Mucosa of descending colon (tissue), 3 donors: ENCODE measurements around the gene SH3RF3. TPM values are rescaled to one million over a fixed set of nuclear protein-coding genes. Genes with fewer than 3 reads are reported as not detected.
A peak's percentile ranks its signal among the peaks of the same experiment; 100 is the strongest.

Source experiments
- ATAC-seq: fragments of 200-7000 bp; cut with Tn5 transposase; one replicate; pipeline ENCODE4 v1.9.1; 2020; ENCODE audit warnings: mild to moderate bottlenecking, moderate library complexity
- DNase-seq, 3 donors: peaks; one replicate each; pipeline ENCODE4 v3.0.0-alpha.2; 2020
- H3K36me3 ChIP-seq: fragments of 200-600 bp; one replicate; pipeline ENCODE4 v1.8.0; 2021; ENCODE audit warnings: low read depth, mild to moderate bottlenecking
- H3K4me1 ChIP-seq: fragments of 200-600 bp; one replicate; pipeline ENCODE4 v1.8.0; 2021; ENCODE audit warnings: low read depth, mild to moderate bottlenecking
- H3K4me3 ChIP-seq: fragments of 200-600 bp; one replicate; pipeline ENCODE4 v1.8.0; 2021; ENCODE audit warnings: mild to moderate bottlenecking
- H3K9me3 ChIP-seq: fragments of 200-600 bp; one replicate; pipeline ENCODE4 v1.8.0; 2021; ENCODE audit warnings: mild to moderate bottlenecking
- intact Hi-C, 2 donors: fragments of 100-400 bp; cut with DNase I in 1 of 2; cut with micrococcal nuclease in 1 of 2; formaldehyde crosslinking; loops; one replicate each; pipeline versions ENCODE4 v1.11.0 to v1.11.1; 2022; cut with DNase I, micrococcal nuclease
- total RNA-seq, 3 donors: library from RNA; stranded (reverse); fragmentation: NEBNext Ultra II Directional in 2 of 3; extraction: Animal tissue kit (Norgen Biotek cat#: 25700) in 2 of 3; gene quantifications; one replicate each; pipeline versions ENCODE4 v1.2.1 to v1.2.4, GENCODE V29; 2021 to 2023
- TF ChIP-seq, protein P1 (sequence below): fragments of 200-600 bp; IDR thresholded peaks from one replicate; pipeline ENCODE4 v1.8.0; 2022; ENCODE audit warnings: antibody characterized with exemption, mild to moderate bottlenecking
- donor health status: DM: no; HTN: no; CAD: no; lungs with moderate emphysema.
- donor health status: DM: no; HTN: no; CAD: no.
- donor health status: DM: no; HTN: yes; CAD: no.

Gene SH3RF3
- total RNA-seq, 3 donors from 2014 or later = 1.9 to 3.7 (median 3.0) TPM

DNA sequence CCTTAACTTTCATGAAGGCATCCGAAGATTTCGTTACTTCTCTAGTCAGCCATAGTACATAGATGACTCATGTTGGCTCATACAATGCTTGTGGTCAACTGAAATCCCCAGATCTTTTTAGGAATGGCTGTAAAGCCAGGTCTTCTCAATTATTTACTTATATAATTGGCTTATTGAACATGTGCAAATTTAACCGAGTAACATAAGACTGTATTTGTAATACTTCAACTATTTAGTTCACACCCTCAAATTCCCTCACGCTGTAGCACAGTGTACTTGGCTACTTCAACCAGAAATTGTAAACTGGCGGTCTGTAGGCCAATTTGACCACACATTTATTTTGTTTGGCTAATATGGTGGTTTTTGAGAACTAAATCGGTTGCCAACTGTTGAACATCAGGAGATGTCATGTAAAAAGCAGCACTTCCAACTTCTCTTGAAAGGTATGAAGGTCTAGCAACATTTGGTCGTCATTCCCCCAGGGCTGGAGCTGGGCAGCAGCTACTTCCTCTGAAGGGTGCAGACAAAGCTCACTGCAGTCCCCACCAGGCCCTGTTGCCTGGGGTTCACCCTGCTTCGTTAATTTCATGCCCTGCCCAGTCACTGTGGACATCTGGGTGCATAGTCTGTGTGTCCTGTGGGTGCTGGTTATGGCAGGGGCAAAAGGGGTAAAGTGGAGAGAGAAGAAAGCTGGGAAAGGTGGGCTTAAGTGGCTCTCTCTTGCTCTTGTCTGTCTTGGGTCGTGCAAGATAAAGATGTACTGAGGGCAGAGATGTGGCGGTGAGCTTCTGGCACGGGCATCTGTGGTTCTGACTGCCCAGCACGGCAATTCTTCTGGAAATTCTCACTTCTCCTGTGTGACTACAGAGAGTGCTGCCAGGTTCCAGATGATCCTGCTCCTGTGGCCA, 3.2 kb upstream of the SH3RF3 start:
- intact Hi-C loops = loop anchor here (2.0 to 10.0 kb wide), 2 partner anchors 385 to 389 kb away; no protein-coding TSS in a partner anchor
- Histone ChIP-seq H3K4me3 (no peak overlapping the region), H3K36me3 (no peaks in the 10 kb centered on the region), H3K9me3 (no peaks in the 10 kb centered on the region), H3K4me1 (peaks cover 15% of the 10 kb centered on the region)
- ATAC-seq (no peak), DNase-seq (no peak)
- TF ChIP-seq, protein P1, sequence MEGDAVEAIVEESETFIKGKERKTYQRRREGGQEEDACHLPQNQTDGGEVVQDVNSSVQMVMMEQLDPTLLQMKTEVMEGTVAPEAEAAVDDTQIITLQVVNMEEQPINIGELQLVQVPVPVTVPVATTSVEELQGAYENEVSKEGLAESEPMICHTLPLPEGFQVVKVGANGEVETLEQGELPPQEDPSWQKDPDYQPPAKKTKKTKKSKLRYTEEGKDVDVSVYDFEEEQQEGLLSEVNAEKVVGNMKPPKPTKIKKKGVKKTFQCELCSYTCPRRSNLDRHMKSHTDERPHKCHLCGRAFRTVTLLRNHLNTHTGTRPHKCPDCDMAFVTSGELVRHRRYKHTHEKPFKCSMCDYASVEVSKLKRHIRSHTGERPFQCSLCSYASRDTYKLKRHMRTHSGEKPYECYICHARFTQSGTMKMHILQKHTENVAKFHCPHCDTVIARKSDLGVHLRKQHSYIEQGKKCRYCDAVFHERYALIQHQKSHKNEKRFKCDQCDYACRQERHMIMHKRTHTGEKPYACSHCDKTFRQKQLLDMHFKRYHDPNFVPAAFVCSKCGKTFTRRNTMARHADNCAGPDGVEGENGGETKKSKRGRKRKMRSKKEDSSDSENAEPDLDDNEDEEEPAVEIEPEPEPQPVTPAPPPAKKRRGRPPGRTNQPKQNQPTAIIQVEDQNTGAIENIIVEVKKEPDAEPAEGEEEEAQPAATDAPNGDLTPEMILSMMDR = no peak

DNA sequence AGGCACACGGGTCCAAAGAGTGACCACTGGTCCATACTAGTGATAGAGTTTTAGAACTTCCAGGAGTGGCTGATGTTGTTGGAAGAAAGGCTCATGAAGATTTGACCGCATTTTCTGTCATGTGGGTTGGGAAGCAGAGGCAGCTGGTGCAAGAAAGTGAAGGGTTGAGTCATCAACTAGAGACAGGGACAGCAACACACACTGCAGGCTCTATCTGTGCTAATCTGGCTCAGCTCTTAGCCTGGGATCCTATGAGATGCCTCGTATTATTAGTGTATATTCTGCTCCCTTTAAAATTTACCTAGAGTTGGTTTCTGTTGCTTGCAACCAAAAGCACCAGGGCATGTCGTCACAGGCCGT, 2.5 kb upstream of the SH3RF3 start:
- Histone ChIP-seq H3K4me1 (peaks cover 15% of the 10 kb centered on the region), H3K4me3 (no peak overlapping the region), H3K9me3 (no peaks in the 10 kb centered on the region), H3K36me3 (no peaks in the 10 kb centered on the region)
- ATAC-seq (no peak), DNase-seq (no peak)
- intact Hi-C loops = loop anchor here in 1 of 2 donors (10.0 kb wide), 1 partner anchor 388 kb away; no protein-coding TSS in a partner anchor
- TF ChIP-seq, protein P1 = no peak

DNA sequence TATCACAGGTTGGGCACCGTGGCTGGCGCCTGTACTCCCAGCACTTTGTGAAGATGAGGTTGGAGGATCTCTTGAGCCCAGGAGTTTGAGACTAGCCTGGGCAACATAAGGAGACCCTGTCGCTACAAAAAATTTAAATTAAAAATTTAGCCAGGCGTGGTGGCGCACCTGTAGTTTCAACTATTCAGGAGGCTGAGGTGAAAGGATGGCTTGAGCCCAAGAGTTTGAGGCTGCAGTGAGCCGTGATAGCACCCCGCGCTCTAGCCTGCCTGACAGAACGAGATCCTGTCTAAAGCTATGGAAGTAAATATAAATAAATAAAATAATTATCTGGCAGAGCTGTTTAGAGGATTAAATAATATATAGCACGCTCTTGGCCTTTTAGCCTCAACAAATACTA, 1.4 kb upstream of the SH3RF3 start:
- Histone ChIP-seq H3K4me1 (peaks cover 15% of the 10 kb centered on the region), H3K9me3 (no peaks in the 10 kb centered on the region), H3K4me3 (no peak overlapping the region), H3K36me3 (no peaks in the 10 kb centered on the region)
- TF ChIP-seq, protein P1 = no peak
- intact Hi-C loops = loop anchor here in 1 of 2 donors (10.0 kb wide), 1 partner anchor 387 kb away; no protein-coding TSS in a partner anchor
- no peak for DNase-seq
- no peak for ATAC-seq

DNA sequence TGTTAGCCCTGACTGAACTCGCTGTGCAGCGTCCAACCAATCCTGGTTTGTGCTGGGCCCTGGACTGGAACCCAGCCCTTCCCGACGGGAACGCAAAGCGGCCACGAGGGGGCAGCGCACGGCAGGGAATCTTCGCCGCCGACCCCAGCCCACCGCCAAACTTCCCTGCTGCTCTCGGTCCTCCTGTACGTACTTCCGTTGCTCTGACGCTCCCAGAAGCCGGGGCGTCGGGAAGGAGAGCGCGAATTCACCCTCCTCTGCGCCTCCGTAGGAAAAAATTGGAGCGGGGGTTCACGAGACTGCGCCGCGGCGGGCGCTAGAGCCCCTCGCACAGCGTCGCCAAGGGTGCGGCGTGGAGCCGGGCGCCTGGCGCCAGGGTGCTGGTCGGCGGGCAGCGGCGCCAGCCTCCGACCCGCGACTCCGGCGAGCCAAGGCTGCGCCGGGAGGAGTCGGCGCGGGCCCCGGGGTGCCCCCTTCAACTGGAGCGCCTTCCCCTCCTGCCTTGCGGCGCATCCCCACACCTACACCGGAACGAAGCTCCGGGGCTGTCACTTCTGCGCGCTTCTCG, 873 bp upstream of the SH3RF3 start:
- H3K9me3 ChIP-seq = no peaks in the 10 kb centered on the region
- intact Hi-C loops = loop anchor here in 1 of 2 donors (10.0 kb wide), 1 partner anchor 387 kb away; no protein-coding TSS in a partner anchor

DNA sequence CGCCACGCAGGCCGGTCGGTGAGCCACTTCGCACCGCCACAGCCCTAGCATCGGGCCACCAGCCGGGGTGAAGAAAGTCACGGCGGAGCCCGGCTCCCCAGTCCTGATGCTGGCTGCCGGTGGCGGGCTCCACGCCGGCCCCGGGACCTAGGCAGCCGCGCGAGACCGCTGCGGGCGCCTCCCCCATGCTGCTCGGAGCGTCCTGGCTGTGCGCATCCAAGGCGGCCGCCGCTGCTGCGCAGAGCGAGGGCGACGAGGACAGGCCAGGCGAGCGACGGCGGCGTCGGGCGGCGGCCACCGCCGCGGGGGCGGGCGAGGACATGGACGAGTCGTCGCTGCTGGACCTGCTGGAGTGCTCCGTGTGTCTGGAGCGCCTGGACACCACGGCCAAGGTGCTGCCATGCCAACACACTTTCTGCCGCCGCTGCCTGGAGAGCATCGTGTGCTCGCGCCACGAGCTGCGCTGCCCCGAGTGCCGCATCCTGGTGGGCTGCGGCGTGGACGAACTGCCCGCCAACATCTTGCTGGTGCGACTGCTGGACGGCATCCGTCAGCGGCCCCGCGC, 433 bp downstream of the SH3RF3 start:
- Histone ChIP-seq H3K4me1 (peaks cover 15% of the 10 kb centered on the region), H3K9me3 (no peaks in the 10 kb centered on the region), H3K4me3 (peak overlapping the region; percentile 17), H3K36me3 (no peaks in the 10 kb centered on the region)
- ATAC-seq = peak; percentile 53
- TF ChIP-seq, protein P1 = no peak
- intact Hi-C loops = loop anchor here in 1 of 2 donors (10.0 kb wide), 1 partner anchor 385 kb away; no protein-coding TSS in a partner anchor
- peak in 1 of 3 donors; percentile 39 for DNase-seq

More for the DNA sequence above, 873 bp upstream of the SH3RF3 start:
- DNase-seq = peak; percentile 61 to 75 (median 74)
- Histone ChIP-seq H3K4me1 (peaks cover 15% of the 10 kb centered on the region), H3K4me3 (no peak overlapping the region), H3K36me3 (no peaks in the 10 kb centered on the region)
- peak; percentile 77 for ATAC-seq
- TF ChIP-seq, protein P1 = peak; percentile 74
